GM18517 (cell line): ENCODE measurements around the gene PPP1CC.
A peak's percentile ranks its signal among the peaks of the same experiment; 100 is the strongest.
"Not testable (repeated sequence)": the region's sequence is repeated elsewhere in the genome, so short reads cannot be mapped to it uniquely, and the experiment has no call there.

Experiments used
- ATAC-seq: cut with Tn5 transposase; IDR thresholded peaks from one replicate; pipeline ENCODE4 v1.9.1; 2021; ENCODE audit warnings: mild to moderate bottlenecking, moderate library complexity; ENCODE audit not compliant: unreplicated experiment

The PPP1CC gene

DNA sequence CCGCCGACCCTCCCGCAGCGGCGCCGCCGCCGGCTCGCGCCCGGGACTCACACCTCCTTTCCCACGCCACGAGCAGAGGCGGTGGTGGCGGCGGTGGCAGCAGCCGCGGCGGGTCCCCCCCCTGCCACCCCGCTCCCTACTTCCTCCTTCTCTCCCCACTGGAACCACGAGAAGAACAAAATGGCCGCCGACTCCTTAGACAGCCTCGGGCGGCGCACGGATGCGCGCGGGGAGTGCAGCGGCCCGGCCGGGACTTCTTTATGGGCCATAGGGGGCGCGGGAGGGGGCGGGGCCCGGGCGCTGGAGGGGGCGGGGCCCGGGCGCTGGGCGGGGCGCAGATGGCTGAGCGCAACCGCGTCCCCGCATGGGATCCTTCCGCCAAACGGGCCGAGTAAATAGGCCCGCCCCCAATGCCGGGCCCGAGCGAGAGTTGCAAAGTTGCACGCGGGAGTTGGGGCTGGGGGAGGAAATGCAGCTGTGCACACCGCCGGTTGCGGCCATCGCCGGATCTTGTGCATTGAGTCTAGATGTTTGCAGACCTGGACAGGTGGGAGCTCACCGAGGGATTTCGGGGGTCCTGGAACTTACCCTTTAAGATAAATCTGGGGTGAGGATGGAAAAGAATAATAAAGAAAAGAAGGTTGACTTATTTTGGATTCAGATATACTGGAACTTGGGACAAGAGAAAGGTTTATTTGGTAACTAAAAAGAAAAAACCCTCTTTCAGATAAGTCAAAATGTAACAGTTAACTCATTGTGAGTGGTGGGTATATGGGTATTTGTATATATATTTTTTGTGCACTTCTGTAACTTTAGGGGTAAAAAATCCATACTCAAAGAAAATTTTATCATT lies at the start of gene PPP1CC:
Gene PPP1CC, minus strand, starts transcription at position 174 of the 853 bp plus-strand sequence. CDS start 184 bp downstream, outside the sequence.
- peak; percentile 69 for ATAC-seq

DNA sequence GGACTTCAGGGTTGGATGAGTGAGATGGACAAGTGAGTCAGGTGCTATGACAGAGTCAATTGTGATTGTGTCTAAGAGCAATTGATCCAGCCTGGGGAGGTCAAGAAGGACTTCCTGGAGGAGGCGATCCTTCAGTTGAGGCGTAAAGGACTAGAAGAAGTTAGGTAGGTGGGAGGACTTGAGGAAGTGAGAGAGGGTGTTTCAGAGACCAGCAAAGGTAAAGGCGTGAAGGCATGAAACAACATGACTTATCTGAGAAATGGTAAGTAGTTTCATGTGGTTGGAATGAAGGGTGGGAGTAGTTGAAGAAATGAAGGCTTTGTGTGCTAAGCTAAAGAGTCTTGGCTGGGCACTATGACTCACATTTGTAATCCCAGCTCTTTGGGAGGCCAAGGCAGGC lies 48.9 kb upstream of the PPP1CC start:
- no peak for ATAC-seq

DNA sequence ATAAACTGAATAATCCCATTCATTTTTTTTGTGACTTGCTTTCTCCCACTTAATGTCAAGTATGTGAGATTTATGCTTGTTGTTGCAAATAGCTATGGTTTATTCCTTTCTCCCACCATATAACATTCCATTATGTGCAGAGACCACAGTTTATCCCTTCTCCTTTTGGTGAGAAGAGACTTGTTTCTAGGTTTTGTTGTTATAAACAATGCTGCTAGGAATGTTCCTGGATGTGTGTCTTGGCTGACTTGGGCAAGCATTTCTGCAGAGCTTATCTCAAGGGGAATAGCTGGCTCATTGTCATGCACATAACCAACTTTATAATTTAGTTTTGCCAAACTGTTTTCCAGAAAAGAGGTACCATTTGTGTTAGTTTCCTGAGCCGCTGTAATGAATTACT lies 47.6 kb upstream of the PPP1CC start:
- no peak for ATAC-seq

DNA sequence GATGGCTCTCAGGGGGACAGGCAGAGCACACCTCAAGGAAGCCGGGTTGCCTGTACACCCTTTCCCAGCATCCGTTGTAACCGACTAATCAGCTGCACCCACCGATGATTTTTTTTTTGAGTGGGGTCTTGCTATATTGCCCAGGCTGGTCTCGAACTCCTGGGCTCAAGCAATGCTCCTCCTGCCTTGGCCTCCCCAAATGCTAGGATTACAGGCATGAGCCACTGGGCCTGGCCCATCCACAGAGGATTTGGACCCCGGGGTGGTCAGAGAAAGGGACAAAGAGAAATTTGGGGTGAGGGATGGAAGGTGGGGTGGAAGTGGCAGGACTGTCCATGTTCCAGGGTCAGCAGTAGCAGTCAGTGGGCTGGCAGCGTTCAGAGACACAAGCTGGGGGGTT lies 43.3 kb upstream of the PPP1CC start:
- no peak for ATAC-seq

DNA sequence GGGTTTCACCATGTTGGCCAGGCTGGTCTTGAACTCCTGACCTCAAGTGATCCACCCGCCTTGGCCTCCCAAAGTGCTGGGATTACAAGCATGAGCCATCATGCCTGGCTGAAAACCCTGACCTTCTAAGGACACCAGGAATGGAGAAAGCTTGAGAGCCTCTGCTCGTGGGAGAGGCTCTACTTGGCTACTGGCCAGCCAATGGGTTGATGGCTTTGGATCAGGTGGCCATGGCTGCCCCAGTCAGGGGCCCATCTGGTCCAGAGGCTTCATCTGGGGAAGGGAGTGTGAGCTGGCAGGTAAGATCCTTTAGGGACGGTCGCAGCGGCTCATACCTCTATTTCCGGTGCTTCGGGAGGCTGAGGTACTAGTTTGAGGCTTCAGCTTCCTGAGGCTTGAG lies 42.5 kb upstream of the PPP1CC start:
- no peak for ATAC-seq

DNA sequence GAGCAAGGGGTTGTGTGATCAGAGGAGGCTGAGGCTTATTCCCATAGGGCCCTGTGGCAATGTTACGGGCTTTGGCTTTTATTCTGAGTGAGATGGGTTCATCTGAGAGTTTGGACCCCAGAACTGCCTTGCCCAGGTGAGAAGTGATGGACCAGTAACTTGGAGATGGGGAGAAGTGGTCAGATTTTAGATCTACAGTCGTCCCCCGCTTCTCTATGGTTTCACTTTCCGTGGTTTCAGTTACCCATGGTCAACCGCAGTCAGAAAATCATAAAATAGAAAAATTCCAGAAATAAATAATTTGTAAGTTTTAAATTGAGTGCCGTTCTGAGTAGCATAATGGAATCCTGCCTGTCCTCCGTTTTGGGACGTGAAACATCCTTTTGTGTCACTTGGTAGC lies 40.2 kb upstream of the PPP1CC start:
- no peak for ATAC-seq

DNA sequence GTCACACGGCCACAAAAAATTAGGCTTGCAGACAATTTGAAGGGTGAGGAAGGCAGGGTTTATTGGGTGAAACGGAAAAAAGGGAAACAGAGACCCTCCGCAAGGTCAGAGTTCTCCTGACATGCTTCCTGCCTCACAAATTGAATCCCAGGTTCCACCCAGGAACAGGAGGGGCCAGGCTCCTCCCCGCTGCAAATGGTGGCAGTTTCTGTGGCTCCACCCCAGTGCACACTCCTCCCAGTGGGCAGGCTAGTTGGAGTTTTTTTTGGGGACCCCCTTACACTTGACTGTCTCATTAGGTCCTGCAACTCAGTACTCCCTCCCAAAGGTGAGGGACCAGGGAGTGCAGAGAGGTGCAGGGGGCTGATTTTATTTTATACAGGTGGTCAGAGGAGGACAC lies 39.4 kb upstream of the PPP1CC start:
- no peak for ATAC-seq

DNA sequence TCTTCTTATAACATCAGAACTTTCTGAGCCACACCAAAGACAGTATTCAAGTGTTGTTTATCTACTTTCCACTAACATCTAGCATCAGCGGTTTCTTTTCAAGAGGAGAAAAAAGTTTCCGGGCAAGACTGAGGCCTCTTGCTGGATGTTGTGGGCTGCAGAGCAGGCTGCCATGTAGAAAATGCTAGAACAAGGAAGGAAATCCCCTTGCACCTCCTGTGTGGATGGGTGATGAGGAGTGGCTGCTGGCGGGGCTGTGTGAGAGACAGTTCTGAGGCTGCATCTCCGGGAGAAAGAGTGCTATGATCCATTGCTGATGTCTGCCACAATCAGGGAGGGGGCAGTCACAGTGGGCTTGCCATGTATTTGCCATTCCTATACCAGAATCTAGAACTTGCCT lies 37.8 kb upstream of the PPP1CC start:
- no peak for ATAC-seq

DNA sequence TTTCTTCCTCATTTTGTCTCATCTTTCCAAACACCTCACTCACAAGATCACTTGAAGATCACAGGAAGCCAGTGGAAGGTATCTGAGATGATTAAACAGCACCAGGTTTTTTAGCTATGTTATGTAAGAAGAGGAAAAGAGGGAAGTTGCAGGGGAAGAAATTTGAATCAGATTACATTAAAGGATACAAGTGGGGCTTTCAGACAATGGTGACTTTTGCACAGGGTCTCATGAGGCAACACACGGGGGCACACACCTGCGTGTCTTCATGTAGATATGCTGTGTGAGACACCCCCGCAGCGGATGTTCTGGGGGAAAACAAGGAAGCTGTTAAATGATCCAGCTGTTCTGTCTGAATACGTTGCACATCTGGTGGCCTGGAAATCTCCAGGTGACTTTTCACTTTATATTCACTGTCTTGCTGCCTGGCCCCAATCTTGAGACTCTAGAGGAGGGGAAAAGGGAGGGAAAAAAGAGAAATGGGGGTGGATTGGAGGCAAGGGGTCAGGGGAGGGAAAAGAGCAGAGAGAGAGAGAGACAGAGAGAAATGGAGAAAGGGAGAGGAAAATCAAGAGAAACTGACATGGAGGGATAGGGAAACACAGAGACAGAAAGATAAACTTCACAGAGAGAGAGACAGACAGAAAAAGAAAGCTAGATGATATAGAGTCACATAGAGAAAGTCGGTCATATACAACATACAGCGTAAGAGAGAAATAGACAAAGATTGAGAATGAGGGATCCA lies 36.3 kb upstream of the PPP1CC start:
- no peak for ATAC-seq

DNA sequence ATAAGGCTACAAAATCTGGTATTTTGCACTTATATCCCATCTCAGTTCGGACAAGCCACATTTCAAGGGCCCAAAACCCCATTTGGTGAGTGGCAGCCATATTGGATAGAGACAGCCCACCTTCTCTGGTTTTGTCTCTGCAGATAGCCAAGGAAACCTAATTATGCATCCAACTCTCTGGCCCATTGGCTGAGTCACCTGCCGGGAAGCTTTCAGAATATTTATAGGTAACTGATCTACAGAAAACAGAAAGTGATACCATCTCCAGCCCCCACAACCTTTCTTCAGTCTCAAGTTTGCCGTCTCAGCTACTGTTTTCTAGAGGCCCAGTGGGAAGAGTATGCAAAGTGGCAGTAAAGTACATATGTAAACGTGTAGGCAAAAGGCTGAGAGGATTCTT lies 33.7 kb upstream of the PPP1CC start:
- peak; percentile 97 for ATAC-seq

DNA sequence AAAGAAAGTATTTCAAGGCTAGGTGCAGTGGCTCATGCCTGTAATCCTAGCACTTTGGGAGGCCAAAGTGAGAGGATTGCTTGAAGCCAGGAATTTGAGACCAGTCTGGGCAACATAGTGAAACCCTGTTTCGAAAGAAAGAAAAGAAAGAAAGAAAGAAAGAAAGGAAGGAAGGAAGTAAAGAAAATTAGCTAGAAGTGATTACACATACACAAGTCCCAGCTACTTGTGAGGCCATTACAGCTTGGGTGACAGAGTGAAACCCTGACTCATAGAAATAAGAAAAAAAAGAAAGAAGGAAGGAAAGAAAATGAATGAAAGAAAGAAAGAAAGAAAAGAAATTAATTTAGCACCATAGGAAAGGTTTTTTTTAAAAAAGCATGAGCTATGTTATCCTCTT lies 33.3 kb upstream of the PPP1CC start:
- no peak for ATAC-seq

DNA sequence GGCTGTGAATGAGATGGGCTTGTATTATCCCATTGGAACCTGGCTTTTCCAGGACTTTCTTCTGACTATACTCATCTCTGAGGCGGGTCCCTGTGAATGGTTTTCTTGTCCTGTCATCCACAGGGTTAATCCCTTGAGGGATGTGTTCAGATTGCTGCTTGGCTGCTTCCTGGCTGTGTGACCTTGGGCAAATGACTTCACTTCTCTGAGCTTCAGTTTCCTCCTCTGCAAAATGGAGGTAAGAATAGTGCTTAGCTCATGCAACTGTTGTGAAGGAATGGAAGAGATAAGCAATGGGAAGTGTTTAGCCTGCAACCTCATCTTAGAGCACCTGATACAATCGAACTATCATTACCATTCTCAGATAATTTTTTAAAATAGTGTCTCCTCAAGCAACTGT lies 32.1 kb upstream of the PPP1CC start:
- no peak for ATAC-seq

DNA sequence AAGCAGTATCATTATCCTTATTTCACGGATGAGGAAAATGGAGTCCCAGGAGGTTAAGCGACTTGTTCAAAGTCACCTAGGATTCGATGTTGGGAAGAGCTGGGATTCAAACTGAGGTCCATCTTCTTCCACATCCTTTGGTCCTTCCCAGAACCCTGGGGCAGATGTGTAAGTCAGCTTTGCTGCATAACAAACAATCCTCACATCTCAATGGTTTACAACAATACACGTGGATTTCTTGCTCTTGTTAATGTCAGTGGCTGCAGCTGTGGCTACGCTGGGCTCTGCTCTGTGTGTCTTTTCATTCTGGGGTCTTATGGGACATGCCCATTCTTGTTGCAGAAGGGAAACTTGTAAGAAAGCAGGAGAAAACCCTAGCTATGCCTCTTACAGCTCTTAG lies 26.3 kb upstream of the PPP1CC start:
- ATAC-seq: no peak

DNA sequence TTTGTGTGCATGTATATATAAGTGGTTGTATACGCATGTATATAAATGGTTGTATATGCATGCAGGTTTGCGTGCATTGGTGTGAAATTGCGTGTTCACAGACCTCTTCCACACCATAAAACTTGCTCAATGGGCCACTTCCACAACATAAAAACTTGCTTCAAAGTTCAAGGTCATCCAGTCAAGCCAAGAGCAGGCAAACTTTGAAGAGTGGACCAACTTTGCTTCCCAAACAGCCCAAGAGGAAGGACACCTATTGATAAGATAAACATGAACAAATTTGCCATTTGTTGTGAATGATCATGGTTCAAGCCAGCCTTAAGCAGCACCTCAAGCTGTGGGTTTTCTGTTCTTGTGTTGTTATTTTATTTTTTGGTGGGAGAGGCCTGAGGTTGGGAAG lies 25.2 kb upstream of the PPP1CC start:
- ATAC-seq: no peak

DNA sequence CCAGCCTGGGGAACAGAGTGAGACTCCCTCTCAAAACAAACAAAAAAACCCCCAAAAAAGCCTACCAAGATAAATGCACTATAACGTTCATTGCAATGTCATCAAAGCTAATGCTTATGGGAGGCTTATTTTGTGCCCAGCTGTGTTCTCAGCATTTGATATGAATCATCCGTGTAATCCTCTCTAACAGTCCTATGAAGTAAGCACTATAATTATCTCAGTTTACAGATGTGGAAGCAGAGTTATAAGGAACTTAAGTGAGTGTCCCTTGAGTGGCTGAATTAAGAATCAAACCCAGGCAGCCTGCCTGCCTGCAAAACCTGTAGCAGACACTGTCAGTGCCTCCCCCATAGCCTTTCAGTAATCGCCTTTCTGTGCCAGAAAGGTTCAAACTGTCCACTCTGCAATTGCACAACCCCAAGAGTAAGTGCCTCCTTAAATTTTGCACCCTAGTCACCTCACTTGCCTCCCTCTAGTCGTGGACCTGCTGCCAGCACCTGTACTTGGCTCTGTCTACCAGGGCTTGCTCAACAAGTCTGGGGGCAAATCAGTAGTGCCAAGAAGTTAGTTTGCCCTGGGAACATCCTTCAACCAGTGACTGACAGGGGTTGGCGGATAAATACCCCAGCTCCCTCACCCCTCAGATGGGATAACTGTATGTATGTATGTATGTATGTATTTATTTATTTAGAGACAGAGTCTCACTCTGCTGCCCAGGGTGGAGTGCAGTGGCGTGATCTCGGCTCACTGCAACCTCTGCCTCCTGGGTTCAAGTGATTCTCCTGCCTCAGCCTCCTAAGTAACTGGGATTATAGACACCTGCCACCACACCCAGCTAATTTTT lies 23.8 kb upstream of the PPP1CC start:
- ATAC-seq: no peak

DNA sequence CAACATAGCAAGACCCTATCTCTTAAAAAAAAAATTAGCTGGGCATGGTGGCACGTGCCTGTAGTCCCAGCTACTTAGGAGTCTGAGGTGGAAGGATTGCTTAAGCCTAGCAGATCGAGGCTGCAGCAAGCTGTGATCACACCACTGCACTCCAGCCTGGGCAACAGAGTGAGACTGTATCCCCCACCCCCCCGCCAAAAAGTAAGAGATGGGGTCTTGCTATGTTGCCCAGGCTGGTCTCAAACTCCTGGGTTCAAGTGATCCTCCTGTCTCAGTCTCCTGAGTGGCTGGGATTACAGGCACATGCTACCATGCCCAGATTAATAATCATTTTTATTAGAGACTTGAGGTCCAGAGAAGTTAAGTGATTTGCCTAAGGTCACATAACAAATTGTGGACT lies 22.9 kb upstream of the PPP1CC start:
- not testable (repeated sequence) for ATAC-seq

DNA sequence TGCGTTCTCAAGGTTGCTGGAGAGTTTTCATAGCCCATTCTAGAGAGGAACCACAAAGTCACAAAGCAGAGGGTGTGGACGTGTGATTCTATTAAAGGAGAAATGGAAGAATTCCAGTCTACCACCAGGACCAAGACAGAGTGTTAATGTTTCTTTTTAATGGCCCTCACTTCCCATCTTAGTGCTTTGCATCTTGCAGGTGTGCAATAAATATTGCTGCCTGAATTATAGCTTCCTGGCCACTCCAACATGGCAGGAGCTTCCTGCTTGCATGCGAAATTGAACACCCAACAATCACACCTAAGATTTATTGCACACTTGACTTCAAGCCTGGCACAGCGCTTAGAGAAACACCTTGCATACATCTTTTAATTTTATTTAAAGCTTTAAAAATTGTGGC lies 22.4 kb upstream of the PPP1CC start:
- ATAC-seq: no peak

DNA sequence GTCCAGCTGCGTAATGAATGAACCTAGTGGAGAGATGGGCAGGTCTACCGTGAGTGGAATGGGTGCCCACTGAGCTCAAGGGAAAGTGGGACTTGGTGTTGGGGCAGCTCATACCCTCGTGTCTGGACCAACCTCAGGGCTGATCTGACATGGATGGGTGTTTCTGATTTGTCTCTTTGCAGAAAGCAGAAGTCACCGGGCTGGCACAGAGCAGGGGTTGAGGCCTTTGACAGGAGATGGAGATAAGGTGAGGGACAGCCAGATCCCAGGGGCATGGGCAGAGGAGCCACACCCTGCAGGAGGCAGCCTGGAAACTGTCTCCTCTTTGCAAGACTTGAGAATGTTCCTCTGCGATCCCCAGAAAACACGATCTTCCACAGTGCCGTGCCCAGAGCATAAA lies 20.9 kb upstream of the PPP1CC start:
- no peak for ATAC-seq

DNA sequence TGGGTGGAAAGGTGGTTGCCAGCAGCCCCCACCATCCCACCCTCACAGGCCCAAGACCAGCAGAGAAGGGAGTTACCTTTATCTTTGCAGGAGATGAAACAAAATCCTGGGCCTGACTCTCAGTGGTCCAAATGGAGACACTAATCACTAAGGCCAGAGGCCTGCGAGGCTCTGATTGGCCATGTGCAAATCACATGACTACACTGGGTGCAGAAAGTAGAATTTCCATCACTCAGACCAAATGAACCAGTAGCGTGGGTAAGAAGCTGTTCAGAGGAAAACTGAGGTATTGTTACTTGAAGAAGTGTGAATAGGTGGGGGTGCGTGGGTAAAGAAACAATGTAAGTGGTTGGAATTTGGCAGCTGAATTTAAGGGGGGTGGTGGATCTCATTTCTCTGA lies 20.2 kb upstream of the PPP1CC start:
- no peak for ATAC-seq

DNA sequence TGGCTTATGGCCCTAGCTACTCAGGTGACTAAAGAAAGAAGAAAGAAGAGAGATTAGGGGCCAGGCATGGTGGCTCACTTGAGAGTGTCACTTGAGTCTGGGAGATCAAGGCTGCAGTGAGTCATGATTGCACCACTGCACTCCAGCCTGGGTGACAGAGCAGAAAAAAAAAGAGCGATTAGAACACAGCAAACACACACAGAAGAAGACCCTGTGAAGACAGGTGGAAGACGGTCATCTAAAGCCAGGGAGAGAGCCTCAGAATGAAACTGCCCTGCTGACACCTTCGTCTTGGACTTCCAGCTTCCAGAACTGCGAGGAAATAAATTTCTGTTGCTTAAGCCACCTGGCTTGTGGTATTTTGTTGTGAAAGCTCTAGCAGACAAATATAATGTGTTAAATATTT lies 17.5 kb upstream of the PPP1CC start:
- no peak for ATAC-seq

DNA sequence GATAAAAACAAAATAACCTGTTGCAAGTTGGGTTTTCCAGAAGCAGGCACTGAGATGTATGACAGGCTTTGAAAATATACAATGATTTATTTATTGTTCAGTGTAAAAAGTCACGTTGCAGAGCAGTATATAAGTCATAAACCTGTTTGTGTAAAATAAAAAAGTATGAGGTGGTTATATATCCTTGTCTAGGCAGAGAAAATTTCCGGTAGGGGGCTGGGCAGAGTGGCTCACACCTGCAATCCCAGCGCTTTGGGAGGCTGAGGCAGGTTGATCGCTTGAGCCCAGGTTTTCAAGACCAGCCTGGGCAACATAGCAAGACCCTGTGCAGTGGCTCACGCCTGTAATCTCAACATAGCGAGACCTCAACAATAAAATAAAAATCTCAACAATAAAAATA lies 16.2 kb upstream of the PPP1CC start:
- no peak for ATAC-seq
